GM15510 (cell line): ENCODE results near the gene UVSSA.

ENCODE experiments used
- POLR2A ChIP-seq: IDR thresholded peaks from 3 replicates; pipeline ENCODE4 v1.6.1; 2011; ENCODE audit warnings: borderline replicate concordance; ENCODE audit not compliant: insufficient read length; ENCODE audit errors: extremely low read depth

Gene UVSSA

DNA sequence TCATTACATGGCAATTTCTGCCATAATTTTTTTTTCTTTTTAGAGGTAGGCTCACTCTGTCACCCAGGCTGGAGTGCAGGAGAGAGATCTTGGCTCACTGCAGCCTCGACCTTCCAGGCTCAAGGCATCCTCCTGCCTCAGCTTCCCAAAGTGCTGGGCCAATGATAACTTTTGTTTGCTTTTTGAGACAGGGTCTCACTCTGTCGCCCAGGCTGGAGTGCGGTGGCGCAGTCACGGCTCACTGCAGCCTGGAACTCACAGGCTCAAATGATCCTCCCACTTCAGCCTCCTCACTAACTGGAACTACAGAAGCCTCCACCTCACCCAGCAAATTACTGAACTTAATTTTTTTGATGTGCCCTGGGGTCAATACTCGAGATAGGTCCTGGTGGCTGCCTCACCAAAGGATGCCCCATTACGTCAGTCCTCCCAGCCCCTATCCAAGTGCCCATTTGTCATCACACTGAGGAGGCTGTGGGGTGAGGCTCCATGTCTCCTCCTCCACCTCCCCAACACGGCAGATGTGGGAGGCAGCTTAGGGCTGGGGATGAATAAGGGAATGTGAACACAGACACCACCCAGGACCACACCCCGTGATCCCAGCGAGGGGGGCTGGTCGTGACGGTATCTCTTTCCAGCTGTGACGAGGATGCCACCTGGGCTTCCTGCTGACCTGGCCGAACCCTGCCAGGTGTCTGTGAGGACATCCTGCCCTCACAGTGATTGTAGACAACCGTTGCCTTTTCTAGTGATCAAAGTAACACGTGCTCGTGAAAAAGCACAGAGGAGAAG is 71.7 kb downstream of the UVSSA start:
- TF ChIP-seq POLR2A: no peak

DNA sequence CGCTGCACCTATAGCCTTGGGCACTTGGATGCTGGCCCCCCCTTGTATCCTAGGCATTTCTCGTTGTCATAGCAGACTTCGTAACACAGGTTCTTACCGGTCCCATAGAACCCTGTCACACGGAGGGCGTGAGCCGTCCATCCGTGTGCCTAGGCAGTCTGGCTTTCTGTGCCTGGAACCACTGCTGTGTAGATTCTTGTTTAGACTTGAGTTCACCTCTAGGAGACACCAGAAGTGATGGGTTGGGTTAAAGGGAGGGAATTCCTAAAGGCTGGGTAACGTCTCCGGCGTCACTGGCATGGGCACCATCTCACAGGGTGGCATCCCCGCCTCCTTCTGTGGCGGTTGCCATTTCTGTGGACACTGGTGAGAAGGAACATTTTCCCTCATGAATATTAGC is 72.7 kb downstream of the UVSSA start:
- TF ChIP-seq POLR2A: no peak

DNA sequence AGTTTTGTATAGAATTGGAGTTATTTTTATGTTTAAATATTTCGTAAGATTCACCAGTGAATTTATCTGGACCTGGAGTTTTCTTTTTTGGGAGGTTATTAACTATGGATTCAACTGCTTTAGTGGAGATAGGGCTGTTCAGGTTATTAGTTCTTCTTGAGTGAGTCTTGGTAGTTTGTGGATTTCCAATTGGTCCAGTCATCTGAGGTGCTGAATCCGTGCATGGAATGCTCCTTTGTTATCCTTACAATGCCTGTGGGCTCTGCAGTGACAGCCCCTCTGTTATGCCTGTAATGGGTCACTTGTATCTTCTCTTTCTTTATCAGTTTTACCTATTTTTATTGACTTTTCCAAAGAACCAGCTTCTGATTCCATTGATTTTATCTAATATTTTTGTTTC is 74.6 kb downstream of the UVSSA start:
- TF ChIP-seq POLR2A: no peak

DNA sequence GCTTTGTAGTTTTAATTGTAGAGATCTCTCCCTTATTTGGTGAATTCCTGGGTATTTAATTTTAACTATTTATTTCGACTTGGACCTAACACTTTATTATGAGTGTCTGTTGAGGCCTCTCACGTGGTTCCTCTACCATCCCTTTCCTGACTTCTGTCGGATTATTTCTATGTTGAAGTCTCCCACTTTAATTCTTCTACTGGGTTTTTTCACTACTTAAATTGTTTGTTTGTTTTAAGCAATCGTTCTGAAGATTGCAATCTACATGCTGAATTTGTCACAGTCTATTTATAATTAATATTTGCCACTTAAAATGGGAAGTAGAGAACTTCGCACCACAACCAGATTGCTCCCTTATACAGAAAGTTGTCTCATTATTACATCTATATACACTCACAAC is 80.0 kb downstream of the UVSSA start:
- no peak for TF ChIP-seq POLR2A
